Endothelial cell (in vitro differentiated cells): ENCODE measurements around the gene OR52H1. TPM values are rescaled to one million over a fixed set of nuclear protein-coding genes. Genes with fewer than 3 reads are reported as not detected.
A peak's percentile ranks its signal among the peaks of the same experiment; 100 is the strongest.

Source experiments
- DNase-seq: peaks from one replicate; pipeline ENCODE4 v3.0.0; 2021; ENCODE audit warnings: low spot score
- H3K27ac Mint-ChIP-seq: one replicate; pipeline ENCODE4 v1.8.0; 2021; ENCODE audit warnings: mixed read lengths, inconsistent platforms; ENCODE audit not compliant: unreplicated experiment
- H3K27me3 Mint-ChIP-seq: one replicate; pipeline ENCODE4 v1.8.0; 2021; ENCODE audit warnings: mild to moderate bottlenecking, moderate library complexity, mixed read lengths, inconsistent platforms; ENCODE audit not compliant: unreplicated experiment
- H3K36me3 Mint-ChIP-seq: one replicate; pipeline ENCODE4 v1.8.0; 2021; ENCODE audit warnings: mild to moderate bottlenecking, low read depth, mixed read lengths, inconsistent platforms; ENCODE audit not compliant: unreplicated experiment
- H3K4me1 Mint-ChIP-seq: one replicate; pipeline ENCODE4 v1.8.0; 2021; ENCODE audit warnings: mild to moderate bottlenecking, mixed read lengths, inconsistent platforms; ENCODE audit not compliant: unreplicated experiment
- H3K4me3 Mint-ChIP-seq: one replicate; pipeline ENCODE4 v1.8.0; 2021; ENCODE audit warnings: mild to moderate bottlenecking, mixed read lengths, inconsistent platforms; ENCODE audit not compliant: unreplicated experiment
- H3K9me3 Mint-ChIP-seq: one replicate; pipeline ENCODE4 v1.8.0; 2021; ENCODE audit warnings: mixed read lengths, inconsistent platforms; ENCODE audit not compliant: unreplicated experiment
- long read RNA-seq: library from polyadenylated mRNA; unstranded; transcript quantifications from one replicate; pipeline ENCODE4 v2.0.0, GENCODE V29; 2020; ENCODE audit not compliant: unreplicated experiment
- total RNA-seq: library from RNA; stranded (reverse); fragmentation: NEBNext Ultra II Directional; extraction: Animal tissue kit (Norgen Biotek cat#: 25700); gene quantifications from one replicate; pipeline ENCODE4 v1.2.1, GENCODE V29; 2021; ENCODE audit not compliant: unreplicated experiment
- TF ChIP-seq, protein P1 (sequence below): fragments of 200-600 bp; sonication (generic); IDR thresholded peaks from one replicate; pipeline ENCODE4 v1.5.0; 2021; ENCODE audit warnings: antibody characterized with exemption; ENCODE audit not compliant: unreplicated experiment

OR52H1 gene
- total RNA-seq, result 2.1 TPM
- long read RNA-seq, result 0 reads

DNA sequence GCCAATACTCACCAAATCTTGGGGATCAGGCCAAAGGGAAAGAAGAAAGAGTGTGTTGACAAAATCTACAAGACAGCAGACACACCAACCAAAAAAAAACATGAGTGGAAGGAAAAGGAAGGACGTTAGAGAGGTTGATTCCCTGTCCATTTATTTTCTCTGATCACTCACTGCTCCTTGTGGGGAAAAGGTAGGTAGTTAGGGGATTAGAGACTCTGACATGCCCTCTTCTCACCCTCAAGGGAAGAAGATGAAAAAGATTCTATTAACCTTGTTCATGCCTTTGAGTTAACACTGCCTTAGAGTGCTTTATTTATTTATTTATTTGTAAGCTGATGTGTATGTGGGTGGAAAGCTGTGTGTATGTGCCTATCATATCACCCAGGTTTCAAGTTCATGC is at the start of gene OR52H1:
TSS of gene OR52H1 (minus strand) at position 101 of the 400 bp plus-strand sequence. CDS start 3,035 bp downstream, outside the sequence.
- Mint-ChIP-seq H3K36me3 (no peaks in the 10 kb centered on the region), H3K4me3 (no peak within 1 kb of the TSS), H3K27ac (no peak within 1 kb of the TSS), H3K9me3 (no peaks in the 10 kb centered on the region), H3K4me1 (no peaks in the 10 kb centered on the region), H3K27me3 (no peaks in the 10 kb centered on the region)
- TF ChIP-seq, protein P1, sequence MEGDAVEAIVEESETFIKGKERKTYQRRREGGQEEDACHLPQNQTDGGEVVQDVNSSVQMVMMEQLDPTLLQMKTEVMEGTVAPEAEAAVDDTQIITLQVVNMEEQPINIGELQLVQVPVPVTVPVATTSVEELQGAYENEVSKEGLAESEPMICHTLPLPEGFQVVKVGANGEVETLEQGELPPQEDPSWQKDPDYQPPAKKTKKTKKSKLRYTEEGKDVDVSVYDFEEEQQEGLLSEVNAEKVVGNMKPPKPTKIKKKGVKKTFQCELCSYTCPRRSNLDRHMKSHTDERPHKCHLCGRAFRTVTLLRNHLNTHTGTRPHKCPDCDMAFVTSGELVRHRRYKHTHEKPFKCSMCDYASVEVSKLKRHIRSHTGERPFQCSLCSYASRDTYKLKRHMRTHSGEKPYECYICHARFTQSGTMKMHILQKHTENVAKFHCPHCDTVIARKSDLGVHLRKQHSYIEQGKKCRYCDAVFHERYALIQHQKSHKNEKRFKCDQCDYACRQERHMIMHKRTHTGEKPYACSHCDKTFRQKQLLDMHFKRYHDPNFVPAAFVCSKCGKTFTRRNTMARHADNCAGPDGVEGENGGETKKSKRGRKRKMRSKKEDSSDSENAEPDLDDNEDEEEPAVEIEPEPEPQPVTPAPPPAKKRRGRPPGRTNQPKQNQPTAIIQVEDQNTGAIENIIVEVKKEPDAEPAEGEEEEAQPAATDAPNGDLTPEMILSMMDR, result no peak
- DNase-seq, result no peak

DNA sequence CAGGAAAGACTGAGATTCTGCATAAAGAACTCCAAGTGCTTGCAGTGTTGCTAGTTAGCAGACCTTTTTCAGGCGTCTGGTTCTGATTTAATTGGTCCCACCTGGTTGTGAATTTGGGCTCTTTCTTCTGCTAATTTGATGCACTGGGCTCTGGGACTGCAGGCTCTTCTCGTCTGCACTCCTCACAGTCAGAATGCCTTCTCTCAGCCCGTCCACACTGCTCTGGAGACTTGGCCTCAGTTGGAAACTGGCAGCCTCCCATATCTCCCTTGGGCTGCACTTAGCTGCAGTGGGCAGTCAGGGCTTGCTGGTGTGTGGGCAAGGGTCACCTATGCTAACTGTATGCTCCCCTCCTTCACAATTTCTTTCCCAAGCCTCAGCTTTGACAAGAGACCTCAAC is 49.6 kb upstream of the OR52H1 start:
- no peak for DNase-seq
- peaks cover 2% of the 10 kb centered on the region for H3K27me3 Mint-ChIP-seq
- H3K27ac Mint-ChIP-seq, result no peak overlapping the region
- no peaks in the 10 kb centered on the region for H3K9me3 Mint-ChIP-seq
- TF ChIP-seq, protein P1, result no peak
- no peak overlapping the region for H3K4me3 Mint-ChIP-seq
- no peaks in the 10 kb centered on the region for H3K36me3 Mint-ChIP-seq
- peaks cover 20% of the 10 kb centered on the region for H3K4me1 Mint-ChIP-seq

DNA sequence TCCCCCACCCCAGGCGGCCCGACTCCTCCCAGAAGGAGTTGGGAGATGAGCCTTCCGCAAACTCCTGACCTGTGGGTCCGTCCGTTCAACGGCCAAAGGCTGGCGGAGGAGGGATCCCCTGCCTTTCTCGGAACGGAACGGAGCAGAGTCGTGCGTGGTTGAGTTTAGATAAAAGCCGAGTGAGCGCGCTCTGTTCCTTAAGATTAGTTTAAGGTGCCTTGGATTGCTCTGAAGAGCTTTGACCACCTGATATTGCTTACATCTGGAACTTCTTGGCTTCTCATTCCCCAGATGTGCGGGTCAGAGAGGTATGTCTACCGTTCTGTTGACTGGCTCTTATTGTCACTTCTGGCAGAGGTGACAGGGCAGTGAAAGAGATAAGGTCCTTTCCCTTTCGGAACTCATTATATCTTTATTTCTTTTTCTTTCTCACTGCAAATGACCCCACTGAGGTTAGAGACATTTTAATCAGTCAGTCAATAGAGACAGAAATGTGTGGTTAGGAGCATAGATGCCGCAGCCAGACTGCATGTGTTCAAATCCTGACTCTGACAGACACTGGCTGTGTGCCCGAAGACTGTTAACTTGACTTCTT is 48.4 kb upstream of the OR52H1 start, which contains the start of gene TRIM6:
TSS of gene TRIM6 (plus strand) at position 31 of the 595 bp plus-strand sequence. CDS start at position 292, 261 bp downstream.
- peak within 1 kb of the TSS; percentile 92 for H3K4me3 Mint-ChIP-seq

DNA sequence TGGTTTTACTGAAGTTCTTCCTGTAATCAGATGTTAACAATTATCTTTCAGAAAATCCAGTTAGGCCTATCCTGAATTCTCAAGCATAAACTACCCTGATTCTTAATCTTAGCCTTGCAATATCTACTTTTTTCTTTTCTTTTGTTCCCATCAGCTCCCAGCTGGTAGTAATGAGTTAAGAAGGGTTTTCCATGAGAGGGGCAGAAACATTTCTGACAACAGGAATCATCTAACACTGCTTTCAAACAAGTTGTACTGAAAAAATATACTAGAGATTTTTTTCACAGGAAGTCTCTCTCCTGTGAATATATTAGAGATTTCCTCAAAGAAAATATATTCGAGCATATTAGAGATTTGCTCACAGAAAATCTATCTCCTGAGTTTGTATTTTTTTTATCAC is 44.8 kb upstream of the OR52H1 start:
- H3K27me3 Mint-ChIP-seq, result peaks cover 2% of the 10 kb centered on the region
- peaks cover 5% of the 10 kb centered on the region for H3K9me3 Mint-ChIP-seq
- H3K27ac Mint-ChIP-seq, result no peak overlapping the region
- H3K4me1 Mint-ChIP-seq, result peaks cover 18% of the 10 kb centered on the region
- TF ChIP-seq, protein P1, result no peak
- no peak overlapping the region for H3K4me3 Mint-ChIP-seq
- H3K36me3 Mint-ChIP-seq, result peaks cover 14% of the 10 kb centered on the region
- no peak for DNase-seq

More for the DNA sequence above, 48.4 kb upstream of the OR52H1 start, which contains the start of gene TRIM6:
- TF ChIP-seq, protein P1, result no peak
- Mint-ChIP-seq H3K36me3 (no peaks in the 10 kb centered on the region), H3K4me1 (peaks cover 20% of the 10 kb centered on the region), H3K9me3 (no peaks in the 10 kb centered on the region), H3K27me3 (peaks cover 2% of the 10 kb centered on the region), H3K27ac (peak within 1 kb of the TSS; percentile 81)
- peak; percentile 47 for DNase-seq

DNA sequence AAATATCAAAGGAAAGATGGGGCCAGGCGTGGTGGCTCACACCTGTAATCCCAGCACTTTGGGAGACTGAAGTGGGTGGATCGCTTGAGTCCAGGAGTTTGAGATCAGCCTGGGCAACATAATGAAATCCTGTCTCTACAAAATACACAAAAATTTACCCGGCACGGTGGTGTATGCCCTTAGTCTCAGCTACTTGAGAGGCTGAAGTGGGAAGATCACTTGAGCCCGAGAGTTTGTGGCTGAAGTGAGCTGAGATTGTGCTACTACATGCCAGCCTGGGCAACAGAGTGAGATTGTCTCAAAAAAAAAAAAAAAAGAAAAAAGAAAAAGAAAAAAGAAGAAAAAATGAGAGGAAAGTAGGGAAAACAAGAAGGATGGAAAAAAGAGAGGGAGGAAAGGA is 44.3 kb upstream of the OR52H1 start:
- Mint-ChIP-seq H3K27me3 (peaks cover 2% of the 10 kb centered on the region), H3K4me3 (no peak overlapping the region), H3K4me1 (peaks cover 14% of the 10 kb centered on the region), H3K9me3 (peaks cover 5% of the 10 kb centered on the region), H3K36me3 (peaks cover 14% of the 10 kb centered on the region), H3K27ac (no peak overlapping the region)
- DNase-seq, result no peak
- TF ChIP-seq, protein P1, result no peak
